Lower leg skin (tissue), 4 donors: ENCODE data around the gene GPC5. TPM values are rescaled to one million over a fixed set of nuclear protein-coding genes. Genes with fewer than 3 reads are reported as not detected.

Experiments used
- DNase-seq, 2 donors: peaks; one replicate each; pipeline ENCODE4 v3.0.0-alpha.2; 2019; ENCODE audit warnings: low spot score in 2 of 2
- H3K4me3 ChIP-seq: fragments of 200-600 bp; sonication (generic); 2 replicates; pipeline ENCODE4 v1.5.1; 2017; ENCODE audit warnings: mild to moderate bottlenecking, low read depth; ENCODE audit not compliant: poor library complexity, severe bottlenecking
- POLR2A ChIP-seq, 2 donors: fragments of 450-650 bp; IDR thresholded peaks; one replicate each; pipeline ENCODE4 v1.6.1; 2016 to 2017; ENCODE audit warnings: antibody characterized with exemption in 2 of 2, mild to moderate bottlenecking in 1 of 2, moderate library complexity in 1 of 2
- WGBS, 2 donors: methylation state at CpG; one replicate each; pipeline ENCODE4 v1.1.5; 2018; 5-methylcytosine and 5-hydroxymethylcytosine counted together
- intact Hi-C: fragments of 100-400 bp; cut with DNase I; formaldehyde crosslinking; loops from one replicate; pipeline ENCODE4 v1.15.0; 2023; ENCODE audit warnings: low total_unique reads
- total RNA-seq, 4 donors: library from RNA; depleted of rRNA; stranded (reverse); fragments of >200 nt; gene quantifications; one replicate each; pipeline ENCODE4 v1.1.0, GENCODE V29; 2016
- TF ChIP-seq, protein P1 (sequence below), 3 donors: fragments of 450-650 bp; IDR thresholded peaks; one replicate each; pipeline ENCODE4 v1.5.1; 2016; ENCODE audit warnings: antibody characterized with exemption in 3 of 3, mild to moderate bottlenecking in 3 of 3, moderate library complexity in 2 of 3

The GPC5 gene
- total RNA-seq, 4 donors from 2014 or later, result 0.46 to 1.3 (median 0.82) TPM

DNA sequence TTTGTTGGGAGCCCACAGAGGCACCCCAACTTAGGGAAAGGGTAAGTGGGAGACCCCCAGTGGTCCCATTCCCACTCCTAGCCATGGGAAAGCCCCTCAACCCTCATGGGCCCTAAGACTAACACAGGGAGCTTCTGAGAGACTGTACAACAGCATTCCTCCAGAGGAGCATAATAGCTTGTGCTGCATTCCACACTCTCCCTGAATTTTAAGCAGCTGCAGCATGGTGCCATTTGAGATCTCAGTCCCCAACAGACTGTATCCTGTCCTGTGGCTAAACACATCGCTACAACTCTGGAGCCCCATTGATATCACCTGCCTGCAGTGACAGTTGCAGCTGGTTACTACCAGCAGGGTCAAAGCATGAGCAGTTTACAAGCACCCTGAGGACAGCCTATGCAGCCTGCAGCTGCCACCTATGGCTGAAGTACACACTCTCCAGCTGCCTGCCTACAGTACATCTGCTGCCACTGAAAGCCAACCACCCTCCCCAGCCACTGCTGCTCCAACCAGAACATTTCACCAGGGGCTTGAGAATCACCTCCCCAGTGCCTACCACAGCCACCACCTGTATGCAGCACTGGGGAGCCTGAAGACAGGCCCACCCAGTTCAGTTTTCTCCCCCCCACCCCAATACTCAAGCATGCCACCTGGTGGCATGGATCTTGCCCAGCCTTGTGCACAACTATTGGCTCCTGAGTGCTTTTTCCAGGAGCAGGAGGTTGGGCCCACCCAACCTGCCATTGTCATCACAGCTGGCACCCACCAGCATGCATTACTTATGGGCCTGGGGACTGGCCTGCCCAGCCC is 557.3 kb downstream of the GPC5 start:
- TF ChIP-seq POLR2A (IDR thresholded peaks at IDR 0.05), result no peak
- TF ChIP-seq, protein P1, sequence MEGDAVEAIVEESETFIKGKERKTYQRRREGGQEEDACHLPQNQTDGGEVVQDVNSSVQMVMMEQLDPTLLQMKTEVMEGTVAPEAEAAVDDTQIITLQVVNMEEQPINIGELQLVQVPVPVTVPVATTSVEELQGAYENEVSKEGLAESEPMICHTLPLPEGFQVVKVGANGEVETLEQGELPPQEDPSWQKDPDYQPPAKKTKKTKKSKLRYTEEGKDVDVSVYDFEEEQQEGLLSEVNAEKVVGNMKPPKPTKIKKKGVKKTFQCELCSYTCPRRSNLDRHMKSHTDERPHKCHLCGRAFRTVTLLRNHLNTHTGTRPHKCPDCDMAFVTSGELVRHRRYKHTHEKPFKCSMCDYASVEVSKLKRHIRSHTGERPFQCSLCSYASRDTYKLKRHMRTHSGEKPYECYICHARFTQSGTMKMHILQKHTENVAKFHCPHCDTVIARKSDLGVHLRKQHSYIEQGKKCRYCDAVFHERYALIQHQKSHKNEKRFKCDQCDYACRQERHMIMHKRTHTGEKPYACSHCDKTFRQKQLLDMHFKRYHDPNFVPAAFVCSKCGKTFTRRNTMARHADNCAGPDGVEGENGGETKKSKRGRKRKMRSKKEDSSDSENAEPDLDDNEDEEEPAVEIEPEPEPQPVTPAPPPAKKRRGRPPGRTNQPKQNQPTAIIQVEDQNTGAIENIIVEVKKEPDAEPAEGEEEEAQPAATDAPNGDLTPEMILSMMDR (IDR thresholded peaks at IDR 0.05), result no peak
- 71 to 87% methylated on average over 1 of the region's 1 CpG for WGBS, 2 donors
- no peak overlapping the region for H3K4me3 ChIP-seq
- intact Hi-C loops, result no loop called here
- DNase-seq, result no peak

DNA sequence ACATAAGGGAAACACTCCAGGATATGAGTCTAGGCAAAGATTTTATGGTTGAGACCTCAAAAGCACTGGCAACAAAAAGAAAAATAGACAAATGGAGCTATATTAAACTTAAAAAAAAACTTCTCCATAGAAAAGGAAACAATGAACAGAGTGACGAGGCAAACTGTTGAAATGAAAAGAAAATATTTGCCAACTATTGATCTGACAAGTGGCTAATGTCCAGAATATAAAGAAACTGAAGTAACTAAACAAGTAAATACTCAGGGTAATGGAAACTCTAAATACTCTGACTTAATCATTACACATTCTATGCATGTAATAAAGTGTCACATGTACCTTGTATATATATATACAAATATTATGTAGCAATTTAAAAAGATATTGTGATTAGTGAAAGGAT is 562.5 kb downstream of the GPC5 start:
- TF ChIP-seq, protein P1 (IDR thresholded peaks at IDR 0.05), result no peak
- TF ChIP-seq POLR2A (IDR thresholded peaks at IDR 0.05), result no peak
- intact Hi-C loops, result no loop called here
- no peak for DNase-seq
- 41 to 59% methylated on average over 1 of the region's 1 CpG for WGBS, 2 donors
- no peak overlapping the region for H3K4me3 ChIP-seq

DNA sequence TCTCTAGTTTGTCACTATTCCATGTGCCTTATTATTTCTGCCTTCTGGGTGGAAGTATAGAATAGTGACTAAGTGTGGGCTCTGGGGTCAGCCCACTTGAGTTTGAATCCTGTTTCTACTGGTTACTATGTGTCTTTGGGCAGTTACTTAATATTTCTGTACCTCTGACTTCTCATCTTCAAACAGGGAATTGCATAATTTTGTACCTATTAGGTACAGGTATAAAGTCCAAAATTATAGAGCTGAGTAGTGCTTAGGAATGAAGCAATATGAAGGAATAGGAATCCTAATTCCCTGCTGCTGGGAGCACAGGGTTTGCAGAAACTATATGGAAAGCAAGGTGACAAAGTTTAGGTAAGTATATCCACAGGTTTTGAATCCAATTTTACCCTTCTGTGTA is 564.5 kb downstream of the GPC5 start:
- intact Hi-C loops, result no loop called here
- no peak for TF ChIP-seq POLR2A (IDR thresholded peaks at IDR 0.05)
- TF ChIP-seq, protein P1 (IDR thresholded peaks at IDR 0.05), result no peak
- no peak overlapping the region for H3K4me3 ChIP-seq
- no peak for DNase-seq

DNA sequence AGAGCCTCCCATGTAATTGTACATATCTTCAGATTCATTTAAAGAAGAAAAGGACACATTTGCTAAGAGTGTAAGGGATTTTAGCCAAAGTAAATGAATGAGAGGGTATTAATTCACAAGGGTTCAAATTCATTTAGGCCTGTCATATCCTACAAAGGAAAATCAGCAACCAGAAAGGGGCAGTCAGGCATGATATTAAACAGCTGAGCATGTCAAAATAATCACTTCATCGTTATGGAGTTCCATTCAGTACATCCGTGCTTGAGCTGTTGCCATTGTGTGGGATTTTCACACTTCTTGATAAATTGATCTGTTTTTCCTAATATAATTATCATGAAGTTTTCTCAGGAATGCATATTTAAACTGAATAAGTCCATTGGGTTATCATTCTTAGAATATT is 567.1 kb downstream of the GPC5 start:
- 84 to 91% methylated on average over 2 of the region's 2 CpGs for WGBS, 2 donors
- TF ChIP-seq, protein P1 (IDR thresholded peaks at IDR 0.05), result no peak
- no peak for TF ChIP-seq POLR2A (IDR thresholded peaks at IDR 0.05)

DNA sequence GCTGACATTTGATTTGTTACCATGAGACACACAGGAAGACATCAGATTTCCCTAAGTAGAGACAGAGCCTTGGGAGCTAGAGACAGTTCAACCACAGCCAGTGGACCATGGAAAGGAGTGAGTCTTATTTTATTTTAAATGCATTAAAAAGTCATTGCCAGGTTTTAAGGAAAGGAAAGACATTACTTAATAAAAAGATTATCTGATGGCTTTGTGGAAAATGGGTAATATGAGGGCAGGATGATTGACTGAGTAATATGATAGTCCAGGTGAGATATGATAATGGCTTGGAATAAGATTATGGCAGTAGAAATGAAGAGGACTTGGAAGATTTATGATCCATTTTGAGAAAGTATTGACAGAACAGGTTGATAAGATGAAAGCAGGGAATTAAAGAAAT is 580.1 kb downstream of the GPC5 start:
- no peak overlapping the region for H3K4me3 ChIP-seq
- DNase-seq, result no peak
- no peak for TF ChIP-seq POLR2A (IDR thresholded peaks at IDR 0.05)
- TF ChIP-seq, protein P1 (IDR thresholded peaks at IDR 0.05), result no peak
- intact Hi-C loops, result no loop called here

More for the DNA sequence above, 567.1 kb downstream of the GPC5 start:
- intact Hi-C loops, result no loop called here
- no peak for DNase-seq
- no peak overlapping the region for H3K4me3 ChIP-seq
